ENCODE data around the gene ANAPC2.

DNA sequence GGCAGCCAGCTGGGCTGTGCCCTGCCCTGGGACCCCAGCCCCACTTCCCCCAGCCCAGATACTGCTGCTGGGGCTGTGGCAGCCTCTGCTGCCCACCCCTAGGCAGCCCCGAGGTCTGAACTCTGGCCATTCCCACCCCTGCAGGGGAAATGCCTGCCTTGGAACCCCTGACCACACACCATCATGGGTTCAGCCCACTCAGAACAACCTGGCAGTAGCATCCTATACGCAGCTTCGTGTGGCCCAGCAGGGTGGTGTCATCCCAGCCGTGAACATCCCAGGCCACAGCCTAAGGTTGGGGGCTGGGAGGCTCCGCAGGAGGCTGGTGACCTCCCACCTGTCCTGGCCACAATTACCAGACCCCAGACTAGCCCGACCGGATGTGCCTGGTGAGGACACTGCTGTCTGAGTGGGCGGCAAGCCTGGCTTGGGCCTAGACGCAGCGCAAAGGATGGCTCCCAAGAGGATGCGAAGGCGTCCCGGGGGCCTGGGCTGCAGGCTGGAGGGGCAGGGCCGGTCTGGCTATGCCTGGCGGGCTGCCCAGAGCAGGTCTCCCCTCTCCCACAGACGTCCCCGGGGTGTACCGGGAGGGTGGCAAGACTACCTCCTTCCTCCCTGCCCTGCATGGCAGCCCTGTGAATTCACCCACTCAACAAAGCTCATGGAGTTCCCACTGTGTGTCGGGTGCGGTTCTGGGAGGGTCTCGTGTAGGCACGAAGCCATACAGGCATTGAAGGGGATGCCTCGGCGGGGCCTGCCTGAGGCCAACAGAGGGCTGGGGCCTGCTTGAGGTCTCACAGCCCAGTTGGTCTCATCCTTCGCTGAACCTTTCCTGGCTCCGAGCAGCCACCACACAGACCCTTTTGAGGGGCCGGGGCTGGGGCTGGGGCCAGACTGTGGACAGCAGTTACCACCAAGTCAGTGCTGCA lies 40.9 kb upstream of the ANAPC2 start:
- TF ChIP-seq NR3C1 (CRISPR knock-in tag; conservative IDR thresholded peaks at IDR 0.05; ENCODE audit: low read depth) (no peak), TCF7 (CRISPR knock-in tag; IDR thresholded peaks at IDR 0.05; ENCODE audit: low read depth) (no peak), JUN (CRISPR knock-in tag; IDR thresholded peaks at IDR 0.05) (no peak), FOXJ3 (CRISPR knock-in tag; IDR thresholded peaks at IDR 0.05; ENCODE audit: borderline replicate concordance) (no peak)
- TF ChIP-seq, protein P1, sequence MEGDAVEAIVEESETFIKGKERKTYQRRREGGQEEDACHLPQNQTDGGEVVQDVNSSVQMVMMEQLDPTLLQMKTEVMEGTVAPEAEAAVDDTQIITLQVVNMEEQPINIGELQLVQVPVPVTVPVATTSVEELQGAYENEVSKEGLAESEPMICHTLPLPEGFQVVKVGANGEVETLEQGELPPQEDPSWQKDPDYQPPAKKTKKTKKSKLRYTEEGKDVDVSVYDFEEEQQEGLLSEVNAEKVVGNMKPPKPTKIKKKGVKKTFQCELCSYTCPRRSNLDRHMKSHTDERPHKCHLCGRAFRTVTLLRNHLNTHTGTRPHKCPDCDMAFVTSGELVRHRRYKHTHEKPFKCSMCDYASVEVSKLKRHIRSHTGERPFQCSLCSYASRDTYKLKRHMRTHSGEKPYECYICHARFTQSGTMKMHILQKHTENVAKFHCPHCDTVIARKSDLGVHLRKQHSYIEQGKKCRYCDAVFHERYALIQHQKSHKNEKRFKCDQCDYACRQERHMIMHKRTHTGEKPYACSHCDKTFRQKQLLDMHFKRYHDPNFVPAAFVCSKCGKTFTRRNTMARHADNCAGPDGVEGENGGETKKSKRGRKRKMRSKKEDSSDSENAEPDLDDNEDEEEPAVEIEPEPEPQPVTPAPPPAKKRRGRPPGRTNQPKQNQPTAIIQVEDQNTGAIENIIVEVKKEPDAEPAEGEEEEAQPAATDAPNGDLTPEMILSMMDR (IDR thresholded peaks at IDR 0.05): no peak
- TF ChIP-seq, protein P2, sequence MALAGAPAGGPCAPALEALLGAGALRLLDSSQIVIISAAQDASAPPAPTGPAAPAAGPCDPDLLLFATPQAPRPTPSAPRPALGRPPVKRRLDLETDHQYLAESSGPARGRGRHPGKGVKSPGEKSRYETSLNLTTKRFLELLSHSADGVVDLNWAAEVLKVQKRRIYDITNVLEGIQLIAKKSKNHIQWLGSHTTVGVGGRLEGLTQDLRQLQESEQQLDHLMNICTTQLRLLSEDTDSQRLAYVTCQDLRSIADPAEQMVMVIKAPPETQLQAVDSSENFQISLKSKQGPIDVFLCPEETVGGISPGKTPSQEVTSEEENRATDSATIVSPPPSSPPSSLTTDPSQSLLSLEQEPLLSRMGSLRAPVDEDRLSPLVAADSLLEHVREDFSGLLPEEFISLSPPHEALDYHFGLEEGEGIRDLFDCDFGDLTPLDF (CRISPR knock-in tag; IDR thresholded peaks at IDR 0.05): no peak
- TF ChIP-seq, protein P3, sequence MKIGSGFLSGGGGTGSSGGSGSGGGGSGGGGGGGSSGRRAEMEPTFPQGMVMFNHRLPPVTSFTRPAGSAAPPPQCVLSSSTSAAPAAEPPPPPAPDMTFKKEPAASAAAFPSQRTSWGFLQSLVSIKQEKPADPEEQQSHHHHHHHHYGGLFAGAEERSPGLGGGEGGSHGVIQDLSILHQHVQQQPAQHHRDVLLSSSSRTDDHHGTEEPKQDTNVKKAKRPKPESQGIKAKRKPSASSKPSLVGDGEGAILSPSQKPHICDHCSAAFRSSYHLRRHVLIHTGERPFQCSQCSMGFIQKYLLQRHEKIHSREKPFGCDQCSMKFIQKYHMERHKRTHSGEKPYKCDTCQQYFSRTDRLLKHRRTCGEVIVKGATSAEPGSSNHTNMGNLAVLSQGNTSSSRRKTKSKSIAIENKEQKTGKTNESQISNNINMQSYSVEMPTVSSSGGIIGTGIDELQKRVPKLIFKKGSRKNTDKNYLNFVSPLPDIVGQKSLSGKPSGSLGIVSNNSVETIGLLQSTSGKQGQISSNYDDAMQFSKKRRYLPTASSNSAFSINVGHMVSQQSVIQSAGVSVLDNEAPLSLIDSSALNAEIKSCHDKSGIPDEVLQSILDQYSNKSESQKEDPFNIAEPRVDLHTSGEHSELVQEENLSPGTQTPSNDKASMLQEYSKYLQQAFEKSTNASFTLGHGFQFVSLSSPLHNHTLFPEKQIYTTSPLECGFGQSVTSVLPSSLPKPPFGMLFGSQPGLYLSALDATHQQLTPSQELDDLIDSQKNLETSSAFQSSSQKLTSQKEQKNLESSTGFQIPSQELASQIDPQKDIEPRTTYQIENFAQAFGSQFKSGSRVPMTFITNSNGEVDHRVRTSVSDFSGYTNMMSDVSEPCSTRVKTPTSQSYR (CRISPR knock-in tag; IDR thresholded peaks at IDR 0.05): no peak

All from WTC11 (cell line).